ENCODE results near the gene SYNGR2. TPM values are rescaled to one million over a fixed set of nuclear protein-coding genes. Genes with fewer than 3 reads are reported as not detected.

The SYNGR2 gene
- total RNA-seq, 1 donor from 2014 or later = 217 TPM

- no peak overlapping the region for H3K27ac ChIP-seq
- H3K4me3 ChIP-seq = no peak overlapping the region
- TF ChIP-seq, protein P1, sequence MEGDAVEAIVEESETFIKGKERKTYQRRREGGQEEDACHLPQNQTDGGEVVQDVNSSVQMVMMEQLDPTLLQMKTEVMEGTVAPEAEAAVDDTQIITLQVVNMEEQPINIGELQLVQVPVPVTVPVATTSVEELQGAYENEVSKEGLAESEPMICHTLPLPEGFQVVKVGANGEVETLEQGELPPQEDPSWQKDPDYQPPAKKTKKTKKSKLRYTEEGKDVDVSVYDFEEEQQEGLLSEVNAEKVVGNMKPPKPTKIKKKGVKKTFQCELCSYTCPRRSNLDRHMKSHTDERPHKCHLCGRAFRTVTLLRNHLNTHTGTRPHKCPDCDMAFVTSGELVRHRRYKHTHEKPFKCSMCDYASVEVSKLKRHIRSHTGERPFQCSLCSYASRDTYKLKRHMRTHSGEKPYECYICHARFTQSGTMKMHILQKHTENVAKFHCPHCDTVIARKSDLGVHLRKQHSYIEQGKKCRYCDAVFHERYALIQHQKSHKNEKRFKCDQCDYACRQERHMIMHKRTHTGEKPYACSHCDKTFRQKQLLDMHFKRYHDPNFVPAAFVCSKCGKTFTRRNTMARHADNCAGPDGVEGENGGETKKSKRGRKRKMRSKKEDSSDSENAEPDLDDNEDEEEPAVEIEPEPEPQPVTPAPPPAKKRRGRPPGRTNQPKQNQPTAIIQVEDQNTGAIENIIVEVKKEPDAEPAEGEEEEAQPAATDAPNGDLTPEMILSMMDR (IDR thresholded peaks at IDR 0.05) = no peak
- intact Hi-C loops (cut with DNase I) = no loop called here
- DNase-seq (no peak), ATAC-seq (no peak)
- H3K4me1 ChIP-seq = peaks cover 12% of the 10 kb centered on the region
- peaks cover 6% of the 10 kb centered on the region for H3K36me3 ChIP-seq
- H3K27me3 ChIP-seq (ENCODE audit: low read depth) = no peaks in the 10 kb centered on the region
- H3K9me3 ChIP-seq = no peaks in the 10 kb centered on the region
These were observed 41.7 kb downstream of the SYNGR2 start for GRCh38 chr17:78210111-78210510.

GRCh38 chr17:78211032-78211431 is 42.7 kb downstream of the SYNGR2 start:
- no peaks in the 10 kb centered on the region for H3K27me3 ChIP-seq (ENCODE audit: low read depth)
- no peak overlapping the region for H3K4me3 ChIP-seq
- peaks cover 12% of the 10 kb centered on the region for H3K4me1 ChIP-seq
- H3K36me3 ChIP-seq = peaks cover 6% of the 10 kb centered on the region
- H3K9me3 ChIP-seq = no peaks in the 10 kb centered on the region
- no peak overlapping the region for H3K27ac ChIP-seq
- DNase-seq = no peak
- ATAC-seq = no peak
- TF ChIP-seq, protein P1 (IDR thresholded peaks at IDR 0.05) = no peak
- intact Hi-C loops (cut with DNase I) = no loop called here

- TF ChIP-seq, protein P1 (IDR thresholded peaks at IDR 0.05) = no peak
- DNase-seq = peak; percentile 93
- Histone ChIP-seq H3K27ac (no peak within 1 kb of the TSS), H3K4me3 (peak within 1 kb of the TSS; percentile 55), H3K4me1 (peaks cover 12% of the 10 kb centered on the region), H3K9me3 (no peaks in the 10 kb centered on the region), H3K27me3 (ENCODE audit: low read depth) (no peaks in the 10 kb centered on the region), H3K36me3 (no peaks in the 10 kb centered on the region)
- ATAC-seq = peak; percentile 99
- intact Hi-C loops (cut with DNase I) = no loop called here
These were observed 45.8 kb downstream of the SYNGR2 start, which contains the start of gene BIRC5 for GRCh38 chr17:78214016-78214705. TSS of gene BIRC5 (plus strand) at chr17:78214253. CDS start at chr17:78214317, 64 bp downstream.

GRCh38 chr17:78214706-78215061 is 46.3 kb downstream of the SYNGR2 start:
- Histone ChIP-seq H3K4me3 (peak overlapping the region; percentile 55), H3K27me3 (ENCODE audit: low read depth) (no peaks in the 10 kb centered on the region), H3K9me3 (no peaks in the 10 kb centered on the region), H3K36me3 (no peaks in the 10 kb centered on the region), H3K4me1 (peaks cover 12% of the 10 kb centered on the region), H3K27ac (no peak overlapping the region)
- TF ChIP-seq, protein P1 (IDR thresholded peaks at IDR 0.05) = no peak
- ATAC-seq = no peak
- DNase-seq = no peak
- intact Hi-C loops (cut with DNase I) = no loop called here

GRCh38 chr17:78219396-78220150 is 51.2 kb downstream of the SYNGR2 start:
- intact Hi-C loops (cut with DNase I) = no loop called here
- no peak for DNase-seq
- Histone ChIP-seq H3K4me1 (peaks cover 19% of the 10 kb centered on the region), H3K9me3 (no peaks in the 10 kb centered on the region), H3K4me3 (no peak overlapping the region), H3K27ac (no peak overlapping the region), H3K36me3 (no peaks in the 10 kb centered on the region), H3K27me3 (ENCODE audit: low read depth) (no peaks in the 10 kb centered on the region)
- TF ChIP-seq, protein P1 (IDR thresholded peaks at IDR 0.05) = no peak
- ATAC-seq = no peak

Other genes starting within 250 kb of the SYNGR2 start
- 22.4 TPM for gene TNRC6C, start 209.9 kb upstream of the SYNGR2 start, total RNA-seq
- 173 TPM for gene TMC6, start 39.8 kb upstream of the SYNGR2 start, total RNA-seq
- gene TMC8, start 37.8 kb upstream of the SYNGR2 start, total RNA-seq = 33.8 TPM
- not detected for gene C17orf99, start 22.2 kb upstream of the SYNGR2 start, total RNA-seq
- 6.6 TPM for gene TK1, start 18.5 kb downstream of the SYNGR2 start, total RNA-seq
- 38.6 TPM for gene AFMID, start 18.8 kb downstream of the SYNGR2 start, total RNA-seq
- 1.8 TPM for gene BIRC5, start 45.7 kb downstream of the SYNGR2 start, total RNA-seq
- not detected for gene TMEM235, start 63.0 kb downstream of the SYNGR2 start, total RNA-seq
- 69.5 TPM for gene SOCS3, start 191.5 kb downstream of the SYNGR2 start, total RNA-seq
- 90.9 TPM for gene PGS1, start 210.1 kb downstream of the SYNGR2 start, total RNA-seq